IMR-90 (cell line): Measurements from ENCODE around the gene ZKSCAN5. TPM values are rescaled to one million over a fixed set of nuclear protein-coding genes. Genes with fewer than 3 reads are reported as not detected.

Experiments used
- ATAC-seq: fragments of 200-7000 bp; cut with Tn5 transposase; 2 replicates; pipeline ENCODE4 v1.9.1; 2020; ENCODE audit warnings: low read depth, mild to moderate bottlenecking, moderate library complexity
- BruUV-seq: library from RNA; stranded (reverse); fragments of 400-500 nt; replicated peaks from 2 replicates; lab custom pipeline; 2021; lab: Mats Ljungman, UMichigan
- CTCF ChIA-PET: fragments of 300-600 bp; formaldehyde crosslinking; extraction: SDS; loops from one replicate; lab custom pipeline; 2021; ENCODE audit warnings: antibody characterized with exemption; lab: Yijun Ruan, JAX
- POLR2A ChIA-PET: fragments of 300-600 bp; sonication (Branson Sonifier 250); formaldehyde crosslinking; loops from one replicate; lab custom pipeline; 2022; ENCODE audit warnings: antibody characterized with exemption; ENCODE audit not compliant: unreplicated experiment; lab: Charles Lee
- DNase-seq: peaks from one replicate; pipeline ENCODE4 v3.0.0; 2013
- H2AFZ ChIP-seq: replicated peaks from 2 replicates; pipeline ENCODE3; 2013; ENCODE audit warnings: low read length, mild to moderate bottlenecking; ENCODE audit not compliant: poor library complexity
- H2AK5ac ChIP-seq: 2 replicates; pipeline ENCODE4 v1.6.1; 2013; ENCODE audit warnings: low read depth, low read length, inconsistent platforms
- H2AK9ac ChIP-seq: replicated peaks from 2 replicates; pipeline ENCODE3; 2013; ENCODE audit warnings: mild to moderate bottlenecking, low read depth, low read length, moderate library complexity; ENCODE audit not compliant: poor library complexity
- H2BK120ac ChIP-seq: 2 replicates; pipeline ENCODE4 v1.6.1; 2013; ENCODE audit warnings: low read depth, low read length, inconsistent platforms
- H2BK15ac ChIP-seq: 3 replicates; pipeline ENCODE4 v1.6.1; 2013; ENCODE audit warnings: low read depth, low read length, inconsistent platforms
- H2BK20ac ChIP-seq: 2 replicates; pipeline ENCODE4 v1.6.1; 2013; ENCODE audit warnings: low read depth, mild to moderate bottlenecking, inconsistent platforms, low read length, moderate library complexity
- H2BK5ac ChIP-seq: 2 replicates; pipeline ENCODE4 v1.6.1; 2013; ENCODE audit warnings: mild to moderate bottlenecking, low read depth, low read length, inconsistent platforms; ENCODE audit not compliant: poor library complexity, severe bottlenecking
- H3K14ac ChIP-seq: replicated peaks from 2 replicates; pipeline ENCODE4 v1.6.1; 2013; ENCODE audit warnings: low read depth, low read length, inconsistent platforms
- H3K18ac ChIP-seq: 2 replicates; pipeline ENCODE4 v1.6.1; 2013; ENCODE audit warnings: low read depth, low read length, control low read depth
- H3K23ac ChIP-seq: 2 replicates; pipeline ENCODE4 v1.6.1; 2013; ENCODE audit warnings: low read depth, low read length, inconsistent platforms
- H3K27ac ChIP-seq: 2 replicates; pipeline ENCODE4 v1.5.1; 2013; ENCODE audit warnings: mild to moderate bottlenecking, control low read depth, low read length; ENCODE audit not compliant: insufficient read depth
- H3K27me3 ChIP-seq: 2 replicates; pipeline ENCODE4 v1.6.1; 2013; ENCODE audit warnings: low read length; ENCODE audit not compliant: control insufficient read depth, insufficient read depth
- H3K36me3 ChIP-seq: 2 replicates; pipeline ENCODE4 v1.6.1; 2013; ENCODE audit warnings: low read length, mixed read lengths; ENCODE audit not compliant: control insufficient read depth, insufficient read depth
- H3K4ac ChIP-seq: 2 replicates; pipeline ENCODE4 v1.6.1; 2013; ENCODE audit warnings: low read depth, low read length, inconsistent platforms
- H3K4me1 ChIP-seq: 2 replicates; pipeline ENCODE4 v1.6.1; 2013; ENCODE audit warnings: low read length, mixed read lengths; ENCODE audit not compliant: control insufficient read depth, insufficient read depth
- H3K4me2 ChIP-seq: 2 replicates; pipeline ENCODE4 v1.6.1; 2013; ENCODE audit warnings: low read depth, mild to moderate bottlenecking, control low read depth, low read length, moderate library complexity
- H3K4me3 ChIP-seq: 2 replicates; pipeline ENCODE4 v1.5.1; 2013; ENCODE audit warnings: low read depth, mild to moderate bottlenecking, control low read depth, low read length, moderate library complexity; ENCODE audit not compliant: insufficient read depth
- H3K56ac ChIP-seq: 2 replicates; pipeline ENCODE4 v1.6.1; 2013; ENCODE audit warnings: low read length, inconsistent platforms; ENCODE audit not compliant: insufficient read depth; ENCODE audit errors: extremely low read depth
- H3K79me1 ChIP-seq, 2 experiments: 2 replicates each; pipeline ENCODE4 v1.6.1; 2013; ENCODE audit warnings: low read length in 2 of 2, inconsistent platforms in 1 of 2, low read depth in 1 of 2
- H3K9ac ChIP-seq: 2 replicates; pipeline ENCODE4 v1.6.1; 2013; ENCODE audit warnings: low read depth, low read length, control low read depth
- H3K9me1 ChIP-seq: 2 replicates; pipeline ENCODE4 v1.6.1; 2013; ENCODE audit warnings: low read length, inconsistent platforms; ENCODE audit not compliant: insufficient read depth
- H3K9me3 ChIP-seq: 2 replicates; pipeline ENCODE4 v1.6.1; 2013; ENCODE audit warnings: low read length; ENCODE audit not compliant: control insufficient read depth, insufficient read depth
- H4K20me1 ChIP-seq: 2 replicates; pipeline ENCODE4 v1.6.1; 2013; ENCODE audit warnings: low read length, inconsistent platforms; ENCODE audit not compliant: insufficient read depth
- H4K5ac ChIP-seq: 2 replicates; pipeline ENCODE4 v1.6.1; 2013; ENCODE audit warnings: mild to moderate bottlenecking, low read depth, low read length, control low read depth
- H4K8ac ChIP-seq, 2 experiments: 2 replicates each; pipeline ENCODE4 v1.6.1; 2013; ENCODE audit warnings: low read depth in 2 of 2, low read length in 2 of 2, control low read depth in 1 of 2, inconsistent platforms in 1 of 2
- H4K91ac ChIP-seq: 2 replicates; pipeline ENCODE4 v1.6.1; 2013; ENCODE audit warnings: low read depth, low read length, inconsistent platforms; ENCODE audit not compliant: insufficient read depth
- CTCF ChIP-seq: conservative IDR thresholded peaks from 2 replicates; pipeline ENCODE4 v1.5.1; 2012; ENCODE audit warnings: mild to moderate bottlenecking, low read depth, low read length, improper control_type of control experiment
- ELK1 ChIP-seq: fragments of 150-350 bp; IDR thresholded peaks from 2 replicates; pipeline ENCODE4 v1.6.1; 2016; ENCODE audit warnings: low read depth, mild to moderate bottlenecking, low read length, moderate library complexity, borderline replicate concordance
- FOS ChIP-seq: fragments of 150-350 bp; IDR thresholded peaks from 2 replicates; pipeline ENCODE4 v1.6.1; 2016; ENCODE audit warnings: low read depth, low read length
- MAFK ChIP-seq: IDR thresholded peaks from 2 replicates; pipeline ENCODE4 v1.6.1; 2012; ENCODE audit warnings: low read depth, low read length, improper control_type of control experiment
- MXI1 ChIP-seq: IDR thresholded peaks from 2 replicates; pipeline ENCODE4 v1.6.1; 2012; ENCODE audit warnings: low read depth, mild to moderate bottlenecking, low read length, moderate library complexity, borderline replicate concordance
- POLR2A ChIP-seq: IDR thresholded peaks from 2 replicates; pipeline ENCODE4 v1.6.1; 2012; ENCODE audit warnings: mild to moderate bottlenecking, low read depth, low read length
- RFX5 ChIP-seq: IDR thresholded peaks from 2 replicates; pipeline ENCODE4 v1.8.0; 2012; ENCODE audit warnings: low read depth, mild to moderate bottlenecking, low read length, moderate library complexity
- SMC3 ChIP-seq: fragments of 150-350 bp; IDR thresholded peaks from 2 replicates; pipeline ENCODE4 v1.6.1; 2016; ENCODE audit warnings: low read depth, mild to moderate bottlenecking, antibody characterized with exemption, low read length, moderate library complexity
- WGBS, 2 experiments: methylation state at CpG; one replicate each; pipeline versions ENCODE4 v1.1.5 to v1.1.7; 2013; ENCODE audit warnings: missing lambda C conversion rate in 2 of 2; ENCODE audit not compliant: insufficient read length in 1 of 2; ENCODE audit errors: extremely low coverage in 2 of 2; 5-methylcytosine and 5-hydroxymethylcytosine counted together
- dilution Hi-C: fragments of 300-500 bp; cut with HindIII; formaldehyde crosslinking; loops from one replicate; pipeline ENCODE4 v1.14.3; 2018; ENCODE audit warnings: low sequenced_read_pairs; ENCODE audit not compliant: unreplicated experiment
- in situ Hi-C: fragments of 300-500 bp; cut with MboI; formaldehyde crosslinking; loops from 3 replicates; pipeline ENCODE4 v1.14.3; 2019; ENCODE audit warnings: low sequenced_read_pairs, inconsistent platforms, mixed read lengths
- intact Hi-C: fragments of 100-400 bp; cut with micrococcal nuclease; formaldehyde crosslinking; loops from 2 replicates; pipeline ENCODE4 v1.10.0; 2022
- polyA plus RNA-seq, 3 experiments: library from polyadenylated mRNA; depleted of rRNA; stranded (reverse); fragments of >200 nt; gene quantifications; 2 replicates each; pipeline ENCODE4 v1.2.3, GENCODE V29; 2012; ENCODE audit warnings: low replicate concordance in 1 of 3
- total RNA-seq: library from RNA; depleted of rRNA; stranded (reverse); fragments of >200 nt; gene quantifications from 2 replicates; pipeline ENCODE4 v1.2.3, GENCODE V29; 2012

Gene ZKSCAN5
- total and polyA plus RNA-seq, 2 of the 4 experiments (the other 2 are of a cell fraction) = 5.5 to 16.3 TPM

- Histone ChIP-seq H3K9me1 (0 out of 2 replicates have a peak, but pooled peaks cover 4% of the 10 kb centered on the region), H3K14ac (no peak overlapping the region), H3K36me3 (peaks cover 36% of the 10 kb centered on the region), H3K27me3 (no peaks in the 10 kb centered on the region), H2BK5ac (no peak overlapping the region), H4K8ac (no peak overlapping the region), H3K9me3 (peaks cover 26% of the 10 kb centered on the region), H3K9ac (no peak overlapping the region), H3K4me3 (no peak overlapping the region), H4K20me1 (peaks cover 8% of the 10 kb centered on the region; the same call in 1 of the 2 replicates), H4K5ac (no peak overlapping the region), H3K18ac (no peak overlapping the region), H2BK20ac (no peak overlapping the region), H3K56ac (no peak overlapping the region), H2AFZ (no peak overlapping the region), H2BK15ac (no peak overlapping the region), H3K4ac (no peak overlapping the region), H3K4me2 (no peak overlapping the region), H2AK5ac (no peak overlapping the region), H3K23ac (no peak overlapping the region), H3K79me1 (peaks cover 23 to 28% of the 10 kb centered on the region in 2 experiments; a peak in 3 of 4 replicates), H3K27ac (no peak overlapping the region), H2BK120ac (no peak overlapping the region), H4K91ac (no peak overlapping the region), H2AK9ac (no peak overlapping the region), H3K4me1 (peaks cover 3% of the 10 kb centered on the region)
- TF ChIP-seq MAFK (no peak), SMC3 (no peak), MXI1 (no peak), POLR2A (no peak), RFX5 (no peak), FOS (no peak), ELK1 (no peak), CTCF (no peak)
- ATAC-seq (no peak), DNase-seq (no peak)
- intact Hi-C loops = no loop called here
- in situ Hi-C loops = no loop called here
- dilution Hi-C loops = no loop called here
- BruUV-seq = no TSS peak
- POLR2A ChIA-PET = no interaction called here
- CTCF ChIA-PET = interaction anchor here (0.6 kb wide), 1 partner anchor 11 kb away, joined by 3 read pairs; no protein-coding TSS in a partner anchor
- no CpG with 5 or more reads among the region's 6 CpGs for WGBS, 2 experiments
Measured at GRCh38 chr7:99493823-99494222, 10.6 kb upstream of the ZKSCAN5 start.
